ENCODE results near the gene CBR1.

DNA sequence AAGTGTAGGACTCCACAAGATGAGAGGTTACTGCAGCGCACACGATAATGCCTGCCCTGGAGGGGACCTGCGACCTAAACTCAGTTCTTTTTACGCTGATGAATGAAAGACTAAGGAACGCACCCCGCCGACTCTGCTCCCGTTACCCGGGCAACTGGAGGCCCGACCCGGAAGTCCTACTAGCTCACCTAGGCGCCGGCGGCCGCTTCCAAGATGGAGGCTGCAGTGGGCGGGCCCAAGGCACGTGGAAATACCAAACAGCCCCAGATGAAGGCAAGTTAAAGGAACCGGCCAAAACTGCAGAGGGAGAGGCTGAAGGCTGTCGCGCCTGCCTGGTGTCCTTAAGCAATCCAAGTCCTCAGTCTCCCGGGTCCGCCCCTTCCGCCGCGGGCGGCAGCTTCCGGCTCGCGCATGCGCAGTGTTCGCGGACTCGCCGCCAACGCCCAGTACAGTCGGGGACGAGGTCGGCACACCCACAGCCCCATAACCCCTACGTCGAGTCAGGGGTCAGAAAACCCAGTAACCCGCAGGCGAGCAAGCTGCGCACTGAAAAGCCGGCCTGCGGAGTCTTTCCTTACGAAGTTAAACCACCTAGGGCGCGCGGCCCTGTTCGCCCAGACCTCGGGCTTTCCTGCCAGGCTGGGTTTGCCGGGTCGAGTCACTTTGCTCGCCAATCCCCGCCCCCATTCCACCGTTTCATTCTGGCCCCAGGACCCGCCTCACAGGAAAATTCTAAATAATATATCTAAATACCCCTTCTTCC, 9.5 kb upstream of the CBR1 start, which contains the start of gene SETD4:
- no peak for TF ChIP-seq EZH2 (optimal IDR thresholded peaks at IDR 0.05; ENCODE audit: low read depth, low read length)
- TF ChIP-seq, protein P1, sequence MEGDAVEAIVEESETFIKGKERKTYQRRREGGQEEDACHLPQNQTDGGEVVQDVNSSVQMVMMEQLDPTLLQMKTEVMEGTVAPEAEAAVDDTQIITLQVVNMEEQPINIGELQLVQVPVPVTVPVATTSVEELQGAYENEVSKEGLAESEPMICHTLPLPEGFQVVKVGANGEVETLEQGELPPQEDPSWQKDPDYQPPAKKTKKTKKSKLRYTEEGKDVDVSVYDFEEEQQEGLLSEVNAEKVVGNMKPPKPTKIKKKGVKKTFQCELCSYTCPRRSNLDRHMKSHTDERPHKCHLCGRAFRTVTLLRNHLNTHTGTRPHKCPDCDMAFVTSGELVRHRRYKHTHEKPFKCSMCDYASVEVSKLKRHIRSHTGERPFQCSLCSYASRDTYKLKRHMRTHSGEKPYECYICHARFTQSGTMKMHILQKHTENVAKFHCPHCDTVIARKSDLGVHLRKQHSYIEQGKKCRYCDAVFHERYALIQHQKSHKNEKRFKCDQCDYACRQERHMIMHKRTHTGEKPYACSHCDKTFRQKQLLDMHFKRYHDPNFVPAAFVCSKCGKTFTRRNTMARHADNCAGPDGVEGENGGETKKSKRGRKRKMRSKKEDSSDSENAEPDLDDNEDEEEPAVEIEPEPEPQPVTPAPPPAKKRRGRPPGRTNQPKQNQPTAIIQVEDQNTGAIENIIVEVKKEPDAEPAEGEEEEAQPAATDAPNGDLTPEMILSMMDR (IDR thresholded peaks at IDR 0.05; ENCODE audit: low read length): no peak

Data from MM.1S (cell line).